ENCODE data around the gene DLG2.
A peak's percentile ranks its signal among the peaks of the same experiment; 100 is the strongest.

DLG2 gene

GRCh38 chr11:84720706-84721402 lies 906.3 kb downstream of the DLG2 start:
- peak; percentile 35 for DNase-seq

- peak; percentile 18 for DNase-seq
These were observed 907.1 kb downstream of the DLG2 start for GRCh38 chr11:84719935-84720577.

- DNase-seq: peak; percentile 66
These were observed 912.8 kb downstream of the DLG2 start for GRCh38 chr11:84714316-84714780.

- no peak for DNase-seq
These were observed 935.3 kb downstream of the DLG2 start for GRCh38 chr11:84691830-84692229.

DNA sequence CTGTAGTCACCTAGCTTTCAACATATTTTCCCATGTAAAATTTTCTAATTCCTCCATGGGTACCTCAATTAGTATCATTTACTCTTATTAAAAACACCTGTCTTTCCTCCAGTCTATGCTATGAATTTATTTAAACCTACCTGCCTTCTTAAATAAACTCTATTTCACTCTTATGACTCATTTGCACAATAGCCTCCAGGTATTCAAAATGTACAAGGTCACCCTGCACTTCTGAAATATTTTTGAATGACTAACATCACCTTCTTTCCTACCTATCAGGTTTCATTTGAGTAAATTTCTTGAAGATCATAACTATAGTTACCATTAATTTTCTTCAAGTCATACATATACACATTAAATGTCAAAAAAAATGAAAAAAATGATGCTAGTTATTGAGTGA lies 939.7 kb downstream of the DLG2 start:
- no peak for DNase-seq

DNA sequence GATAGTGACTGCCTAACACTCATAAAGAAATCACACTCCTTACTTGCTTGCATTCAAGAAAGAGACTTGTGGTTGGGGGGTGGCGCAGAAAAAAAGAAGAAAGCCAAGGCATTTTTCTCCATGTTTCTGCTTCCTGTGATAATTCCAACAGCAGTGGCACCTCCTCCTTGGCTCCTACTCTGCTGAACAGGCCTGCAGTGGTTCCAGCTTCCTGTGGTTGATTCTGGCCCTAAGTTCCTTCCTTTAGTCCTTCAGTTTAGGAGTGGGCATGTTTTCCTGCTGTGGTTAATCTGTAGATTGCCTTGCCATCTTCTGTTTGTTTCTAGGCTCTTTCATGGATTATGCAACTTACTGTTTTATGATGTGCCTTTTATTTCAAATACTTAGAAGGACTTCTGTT lies 940.4 kb downstream of the DLG2 start:
- peak; percentile 40 for DNase-seq

DNA sequence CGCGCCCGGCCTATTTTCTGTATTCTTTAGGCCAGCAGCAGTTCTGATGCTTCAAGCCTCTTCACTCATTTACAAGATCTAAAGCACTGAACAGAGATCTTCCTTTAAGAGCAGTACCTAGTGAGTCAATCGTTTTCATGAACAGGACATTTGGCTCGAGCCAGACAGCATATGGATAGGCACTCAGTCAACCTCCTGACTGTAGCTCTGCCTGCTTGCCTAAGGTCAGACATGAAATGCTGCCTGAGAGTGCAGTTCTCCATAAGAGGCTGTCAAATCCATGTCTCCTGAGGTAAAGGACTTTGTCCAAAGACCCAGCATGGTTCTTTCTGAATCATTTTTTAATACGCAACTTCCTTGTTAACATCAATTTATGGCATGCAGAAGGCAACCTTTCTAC lies 941.2 kb downstream of the DLG2 start:
- no peak for DNase-seq

DNA sequence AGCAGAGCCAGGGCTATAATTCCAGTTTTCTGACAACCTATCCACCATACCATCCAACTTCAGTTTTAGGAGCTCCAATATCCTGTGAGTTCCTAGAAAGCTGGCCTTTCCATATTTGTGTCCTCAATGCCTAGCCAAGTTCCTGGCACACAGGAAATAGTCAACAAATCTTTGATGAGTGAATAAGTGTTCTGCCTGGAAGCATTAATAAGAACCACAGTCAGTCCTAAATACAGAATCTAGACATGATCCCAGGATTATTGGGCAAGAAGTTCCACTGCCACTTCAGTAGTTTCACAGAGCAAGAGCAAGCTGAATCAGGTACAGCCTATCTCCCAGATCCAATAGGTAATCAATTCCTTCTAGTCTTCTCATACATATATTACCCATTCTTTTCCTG lies 942.0 kb downstream of the DLG2 start:
- no peak for DNase-seq

DNA sequence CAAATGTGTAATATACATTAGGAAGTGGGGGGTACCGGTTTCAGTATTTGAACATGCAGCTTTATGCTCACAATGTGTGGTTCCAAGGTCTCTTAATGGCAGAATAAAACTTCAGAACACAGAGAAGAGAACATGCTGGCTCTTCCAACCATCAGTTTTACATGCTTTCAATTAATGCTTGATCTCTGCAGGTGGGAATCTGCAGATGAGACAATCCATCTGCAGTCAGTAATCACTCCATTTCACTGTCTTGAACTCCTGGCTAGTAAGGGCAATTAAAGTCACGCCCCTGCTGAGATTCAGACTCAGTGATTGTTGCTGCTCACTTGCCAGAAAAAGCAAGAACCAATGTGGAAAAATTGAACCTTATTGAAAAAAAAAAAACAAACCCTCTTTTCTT lies 945.7 kb downstream of the DLG2 start:
- no peak for DNase-seq

- no peak for DNase-seq
These were observed 951.6 kb downstream of the DLG2 start for GRCh38 chr11:84675396-84676025.

DNA sequence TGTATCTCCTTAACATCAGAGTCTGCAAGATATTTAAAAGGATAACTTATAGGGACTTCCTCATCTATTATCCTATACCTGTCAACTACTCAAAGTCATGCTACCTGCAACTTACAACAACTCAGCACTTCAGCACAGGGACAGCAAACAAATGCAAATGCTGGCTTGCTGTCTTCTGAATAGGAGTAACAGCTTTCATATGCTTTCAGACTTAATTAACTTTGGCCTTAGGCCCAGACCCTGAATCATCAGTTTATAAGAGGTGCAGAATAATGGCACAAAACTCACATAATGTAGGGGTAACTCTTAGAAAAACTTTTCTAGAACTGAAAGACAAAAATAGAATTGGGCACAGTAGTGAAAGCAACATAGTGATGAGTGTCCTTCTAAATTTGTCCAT lies 953.4 kb downstream of the DLG2 start:
- DNase-seq: no peak

DNA sequence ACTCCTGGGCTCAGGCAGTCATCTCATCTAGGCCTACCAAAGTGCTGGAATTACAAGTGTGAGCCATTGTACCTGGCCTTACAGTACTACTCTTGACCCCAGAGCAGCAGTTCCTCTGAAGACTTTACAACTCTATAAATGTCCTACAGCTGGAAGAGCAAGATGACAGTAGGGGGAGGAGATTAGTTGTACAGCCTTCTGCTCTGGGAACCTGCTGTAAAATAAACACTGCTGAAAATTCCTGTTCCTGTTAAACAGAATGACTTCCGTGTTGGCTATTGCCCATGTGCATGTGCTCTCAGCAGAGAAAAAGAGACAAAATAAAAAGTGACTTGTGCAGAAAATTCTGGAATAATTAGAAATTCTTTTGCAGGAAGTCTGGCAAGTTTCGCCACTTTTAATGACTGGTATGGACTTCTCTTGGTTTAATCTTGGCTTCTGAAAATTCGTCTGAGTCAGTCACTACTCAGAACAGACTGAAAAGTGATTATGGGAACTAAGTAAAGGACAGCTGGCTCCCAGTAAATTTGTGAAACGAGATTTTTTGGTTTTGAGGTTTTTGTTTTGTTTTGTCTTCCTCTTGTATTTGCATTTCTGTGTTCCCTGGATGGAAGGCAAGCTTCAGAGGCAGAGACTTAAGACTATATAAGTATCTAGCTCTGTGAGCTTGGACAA lies 955.7 kb downstream of the DLG2 start:
- DNase-seq: no peak

GRCh38 chr11:84663731-84664130 lies 963.4 kb downstream of the DLG2 start:
- no peak for DNase-seq

DNA sequence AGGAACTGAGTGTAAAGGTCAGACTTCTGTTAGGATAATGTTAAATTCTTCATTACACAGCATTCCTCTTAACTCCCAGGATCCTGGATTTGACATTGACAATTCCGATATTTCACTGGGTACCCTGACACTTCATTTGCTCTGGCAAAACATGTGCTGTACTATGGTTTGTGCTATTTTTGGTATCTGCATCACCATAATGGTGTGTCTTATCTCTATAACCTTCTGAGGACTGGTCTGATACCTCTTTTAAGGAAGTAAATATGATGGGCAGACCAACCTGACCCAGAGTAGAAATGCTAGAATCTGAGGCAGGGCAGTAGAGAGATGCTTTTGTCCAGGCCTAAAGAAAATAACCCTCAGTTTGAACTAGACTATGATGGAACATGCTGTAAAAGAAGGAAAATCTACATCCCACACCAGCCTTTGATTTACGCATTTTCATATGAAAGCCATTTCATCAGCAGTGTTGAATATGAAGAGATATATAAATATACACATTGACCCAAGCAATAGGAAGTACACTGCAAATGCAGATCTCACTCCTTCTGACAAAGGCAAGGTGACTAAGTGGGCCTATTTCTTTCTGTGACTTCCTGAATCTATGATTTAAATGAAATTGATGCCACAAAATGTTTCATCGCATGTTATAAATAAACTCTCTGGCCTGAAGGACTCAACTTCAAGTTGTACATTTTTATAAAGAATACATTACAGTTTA lies 966.7 kb downstream of the DLG2 start:
- no peak for DNase-seq

GRCh38 chr11:84655712-84656111 lies 971.4 kb downstream of the DLG2 start:
- no peak for DNase-seq

GRCh38 chr11:84648471-84648870 lies 978.7 kb downstream of the DLG2 start:
- no peak for DNase-seq

- no peak for DNase-seq
These were observed 981.0 kb downstream of the DLG2 start for GRCh38 chr11:84645988-84646694.

DNA sequence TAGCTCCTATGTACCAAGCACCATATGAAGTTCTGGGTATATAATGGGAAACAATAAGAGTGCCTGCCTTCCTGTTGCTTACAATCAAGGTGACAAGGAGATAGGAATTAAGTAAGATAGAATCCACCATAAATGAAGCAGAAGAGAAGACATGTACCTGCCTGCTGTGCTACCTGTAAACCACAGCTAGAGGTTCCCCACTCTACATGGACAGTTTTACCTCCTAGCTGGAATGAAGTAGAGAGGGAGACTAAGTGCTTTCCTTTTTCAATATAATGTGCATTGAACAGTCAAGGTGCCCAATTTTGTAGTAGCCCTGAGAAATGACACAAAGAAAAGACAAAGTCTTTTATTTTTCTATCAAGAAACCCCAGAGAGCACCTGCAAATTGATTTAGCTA lies 984.6 kb downstream of the DLG2 start:
- no peak for DNase-seq

DNA sequence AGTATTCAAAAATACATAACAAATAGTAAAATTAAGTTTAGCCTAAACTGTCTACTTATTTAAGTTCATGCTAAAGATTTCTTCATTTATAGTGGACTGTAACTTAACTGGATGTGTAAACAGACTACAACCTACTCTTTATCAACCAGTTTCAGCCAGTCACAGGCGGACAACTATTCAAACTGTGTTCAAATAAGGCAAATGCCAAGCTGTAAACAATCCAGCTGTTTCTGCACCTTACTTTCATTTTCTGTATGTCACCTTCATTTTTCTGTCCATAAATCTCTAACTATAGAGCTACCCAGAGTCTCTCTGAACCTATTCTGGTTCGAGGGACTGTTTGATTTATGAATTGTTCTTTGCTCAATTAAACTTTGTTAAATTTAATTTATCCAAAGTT lies 992.8 kb downstream of the DLG2 start:
- DNase-seq: no peak

DNA sequence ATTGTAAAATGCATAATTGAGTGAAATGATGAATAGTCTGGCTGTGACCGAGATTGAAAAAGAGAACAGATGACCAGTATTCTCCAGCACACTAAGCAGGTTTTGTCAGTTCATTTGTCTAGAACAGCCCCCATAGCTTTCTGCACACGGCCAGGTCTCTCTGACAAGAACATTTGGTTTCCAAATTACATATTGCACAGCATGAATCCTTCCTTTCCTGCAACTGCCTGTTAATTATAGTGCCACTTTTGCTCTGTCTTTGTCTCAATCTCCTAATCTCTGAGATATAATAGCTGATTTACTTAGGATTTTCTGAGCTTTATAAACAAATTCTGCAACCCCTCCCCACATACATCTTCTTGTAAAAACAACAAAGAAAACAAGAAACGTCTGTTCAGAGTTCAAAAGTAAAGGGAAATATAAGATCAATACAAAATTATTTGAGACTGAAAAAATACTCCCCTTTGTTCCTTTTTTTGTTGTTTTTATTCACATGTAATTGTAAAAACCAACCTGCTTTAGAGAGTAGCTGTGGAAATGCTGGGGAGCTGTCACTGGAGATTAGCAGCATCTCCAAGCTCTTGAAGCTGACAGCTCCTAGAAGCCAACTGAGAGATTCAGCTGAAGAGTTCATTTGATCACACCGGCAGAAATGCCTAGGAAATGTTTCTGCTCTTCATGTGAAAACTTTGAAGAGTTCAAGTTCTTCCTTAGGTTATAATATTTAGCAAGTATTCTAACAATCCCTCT lies 998.1 kb downstream of the DLG2 start:
- DNase-seq: no peak

GRCh38 chr11:84626256-84626655 lies 1000.9 kb downstream of the DLG2 start:
- no peak for DNase-seq

DNA sequence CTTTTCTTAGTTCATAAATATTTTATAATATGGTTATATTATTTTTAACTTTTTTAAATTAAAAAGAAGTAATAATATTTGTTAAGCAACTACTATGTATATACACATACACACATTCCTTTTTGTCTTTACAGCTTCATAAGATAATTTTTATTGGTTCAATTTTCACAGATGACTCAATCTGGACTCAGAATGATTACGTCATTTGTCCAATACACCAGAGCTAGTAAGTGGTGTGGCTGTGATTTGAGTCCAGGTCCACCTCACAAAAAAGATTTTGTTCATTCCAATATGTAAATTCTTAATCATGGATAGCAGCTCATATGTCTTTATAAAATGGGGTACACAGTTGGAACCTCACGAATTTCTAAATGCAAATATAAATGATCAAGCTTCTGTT lies 1014.5 kb downstream of the DLG2 start:
- DNase-seq: no peak
